ENCODE measurements around the gene GLIS1. TPM values are rescaled to one million over a fixed set of nuclear protein-coding genes. Genes with fewer than 3 reads are reported as not detected.

GLIS1 gene
- total RNA-seq, 1 experiment from 2014 or later, result not detected

DNA sequence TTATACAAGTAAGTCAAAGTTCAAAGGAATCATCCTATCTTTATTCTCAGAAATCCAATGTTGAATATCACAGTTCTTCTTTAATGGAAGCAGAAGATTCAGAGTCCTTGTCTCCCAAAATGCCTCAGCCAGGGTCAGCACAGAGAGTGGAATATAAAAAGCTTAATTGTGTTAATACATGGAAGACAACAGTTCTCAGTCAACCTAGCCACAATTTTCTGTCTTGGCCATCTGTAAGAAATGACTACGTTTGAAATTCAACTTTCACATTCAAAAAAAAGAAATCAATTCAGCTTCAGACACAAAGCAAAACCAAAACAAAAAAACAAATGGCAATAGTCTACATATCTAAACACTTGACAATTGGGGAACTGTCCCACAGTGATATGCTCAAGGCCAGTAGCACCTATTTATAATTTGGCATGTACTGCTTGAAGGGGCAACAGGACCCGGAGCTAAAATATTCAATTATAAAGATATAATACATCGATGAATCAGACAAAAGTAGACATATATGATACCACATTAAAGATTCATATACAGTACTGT, 27.3 kb upstream of the GLIS1 start:
- Histone ChIP-seq H2AFZ (no peak overlapping the region), H3K9me2 (ENCODE audit: insufficient read depth) (no peaks in the 10 kb centered on the region), H3K79me2 (ENCODE audit: low read depth) (no peaks in the 10 kb centered on the region), H3K9me3 (ENCODE audit: insufficient read depth, low read depth) (no peaks in the 10 kb centered on the region), H3F3A (ENCODE audit: insufficient read depth, low read depth) (no peaks in the 10 kb centered on the region), H3K36me3 (ENCODE audit: low read depth) (peaks cover 22% of the 10 kb centered on the region; the same call in 1 of the 2 replicates), H3K4me1 (replicated peaks; ENCODE audit: insufficient read depth) (no peaks in the 10 kb centered on the region), H3K27ac (no peak overlapping the region), H3K4me2 (no peak overlapping the region), H4K20me1 (ENCODE audit: insufficient read depth) (no peaks in the 10 kb centered on the region), H3K27me3 (ENCODE audit: insufficient read depth, low read depth) (no peaks in the 10 kb centered on the region), H3K4me3 (no peak overlapping the region)
- BruUV-seq (replicated peaks), result no TSS peak
- POLR2A ChIA-PET (ENCODE audit: unreplicated experiment), result no interaction called here
- TF ChIP-seq, protein P1, sequence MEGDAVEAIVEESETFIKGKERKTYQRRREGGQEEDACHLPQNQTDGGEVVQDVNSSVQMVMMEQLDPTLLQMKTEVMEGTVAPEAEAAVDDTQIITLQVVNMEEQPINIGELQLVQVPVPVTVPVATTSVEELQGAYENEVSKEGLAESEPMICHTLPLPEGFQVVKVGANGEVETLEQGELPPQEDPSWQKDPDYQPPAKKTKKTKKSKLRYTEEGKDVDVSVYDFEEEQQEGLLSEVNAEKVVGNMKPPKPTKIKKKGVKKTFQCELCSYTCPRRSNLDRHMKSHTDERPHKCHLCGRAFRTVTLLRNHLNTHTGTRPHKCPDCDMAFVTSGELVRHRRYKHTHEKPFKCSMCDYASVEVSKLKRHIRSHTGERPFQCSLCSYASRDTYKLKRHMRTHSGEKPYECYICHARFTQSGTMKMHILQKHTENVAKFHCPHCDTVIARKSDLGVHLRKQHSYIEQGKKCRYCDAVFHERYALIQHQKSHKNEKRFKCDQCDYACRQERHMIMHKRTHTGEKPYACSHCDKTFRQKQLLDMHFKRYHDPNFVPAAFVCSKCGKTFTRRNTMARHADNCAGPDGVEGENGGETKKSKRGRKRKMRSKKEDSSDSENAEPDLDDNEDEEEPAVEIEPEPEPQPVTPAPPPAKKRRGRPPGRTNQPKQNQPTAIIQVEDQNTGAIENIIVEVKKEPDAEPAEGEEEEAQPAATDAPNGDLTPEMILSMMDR (conservative IDR thresholded peaks at IDR 0.05), result no peak
- no peak for TF ChIP-seq EZH2 (IDR thresholded peaks at IDR 0.05; ENCODE audit: low read depth)
- no peak for DNase-seq
- CTCF ChIA-PET, result no interaction called here
- intact Hi-C loops (cut with micrococcal nuclease; ENCODE audit: unreplicated experiment), result no loop called here

DNA sequence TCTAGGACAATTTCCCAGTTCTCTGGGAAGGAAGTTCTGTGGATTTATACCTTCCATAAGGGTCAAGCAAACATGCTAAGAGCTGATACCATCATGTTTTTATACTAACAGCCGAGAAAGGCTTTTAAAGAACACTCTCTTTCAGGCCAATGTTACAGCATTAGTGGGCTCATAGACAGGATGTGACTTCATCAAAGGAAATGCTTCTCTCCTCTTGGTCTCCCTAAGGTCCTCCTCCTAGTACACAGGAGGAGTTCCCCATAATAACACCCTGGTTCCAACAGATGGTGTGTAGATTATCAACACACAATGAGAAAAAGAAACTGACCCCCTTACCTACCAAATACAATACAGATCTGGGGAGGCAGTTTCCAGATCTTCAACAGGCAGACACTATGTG, 26.7 kb upstream of the GLIS1 start:
- Histone ChIP-seq H3K4me1 (replicated peaks; ENCODE audit: insufficient read depth) (no peaks in the 10 kb centered on the region), H3K9me3 (ENCODE audit: insufficient read depth, low read depth) (no peaks in the 10 kb centered on the region), H2AFZ (no peak overlapping the region), H3K9me2 (ENCODE audit: insufficient read depth) (no peaks in the 10 kb centered on the region), H3F3A (ENCODE audit: insufficient read depth, low read depth) (no peaks in the 10 kb centered on the region), H3K4me3 (no peak overlapping the region), H3K79me2 (ENCODE audit: low read depth) (no peaks in the 10 kb centered on the region), H3K4me2 (no peak overlapping the region), H4K20me1 (ENCODE audit: insufficient read depth) (no peaks in the 10 kb centered on the region), H3K27ac (no peak overlapping the region), H3K27me3 (ENCODE audit: insufficient read depth, low read depth) (no peaks in the 10 kb centered on the region), H3K36me3 (ENCODE audit: low read depth) (peaks cover 16% of the 10 kb centered on the region; the same call in 1 of the 2 replicates)
- intact Hi-C loops (cut with micrococcal nuclease; ENCODE audit: unreplicated experiment), result no loop called here
- no peak for DNase-seq
- BruUV-seq (replicated peaks), result no TSS peak
- TF ChIP-seq, protein P1 (conservative IDR thresholded peaks at IDR 0.05), result no peak
- ChIA-PET POLR2A (ENCODE audit: unreplicated experiment) (no interaction called here), CTCF (no interaction called here)

DNA sequence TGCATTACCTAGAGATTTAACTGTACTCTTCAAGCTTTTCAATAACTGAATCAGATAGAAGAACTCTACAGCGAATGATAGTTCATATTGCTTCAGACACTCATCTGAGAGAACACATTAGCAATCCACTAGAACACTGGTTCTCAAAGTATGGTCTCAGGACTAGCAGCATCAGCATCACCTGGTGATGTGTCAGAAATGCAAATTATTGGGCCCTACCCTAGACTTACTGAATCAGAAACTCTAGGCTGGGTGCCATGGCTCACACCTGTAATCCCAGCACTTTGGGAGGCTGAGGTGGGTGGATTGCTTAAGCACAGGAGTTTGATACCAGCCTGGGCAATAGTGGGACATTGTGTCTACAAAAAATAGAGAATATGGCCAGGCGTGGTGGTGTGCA, 24.9 kb upstream of the GLIS1 start:
- no peak for DNase-seq
- peaks cover 9% of the 10 kb centered on the region; the same call in 1 of the 2 replicates for H3K36me3 ChIP-seq (ENCODE audit: low read depth)
- H3F3A ChIP-seq (ENCODE audit: insufficient read depth, low read depth), result no peaks in the 10 kb centered on the region
- H3K27me3 ChIP-seq (ENCODE audit: insufficient read depth, low read depth), result no peaks in the 10 kb centered on the region
- TF ChIP-seq, protein P1 (conservative IDR thresholded peaks at IDR 0.05), result no peak
- no peak for TF ChIP-seq EZH2 (IDR thresholded peaks at IDR 0.05; ENCODE audit: low read depth)
- no peaks in the 10 kb centered on the region for H3K9me3 ChIP-seq (ENCODE audit: insufficient read depth, low read depth)
- intact Hi-C loops (cut with micrococcal nuclease; ENCODE audit: unreplicated experiment), result no loop called here
- ChIA-PET POLR2A (ENCODE audit: unreplicated experiment) (no interaction called here), CTCF (no interaction called here)
- no peak overlapping the region for H3K4me3 ChIP-seq
- no peaks in the 10 kb centered on the region for H4K20me1 ChIP-seq (ENCODE audit: insufficient read depth)
- no peak overlapping the region for H3K4me2 ChIP-seq
- BruUV-seq (replicated peaks), result no TSS peak
- H3K9me2 ChIP-seq (ENCODE audit: insufficient read depth), result no peaks in the 10 kb centered on the region
- no peak overlapping the region for H2AFZ ChIP-seq
- no peaks in the 10 kb centered on the region for H3K79me2 ChIP-seq (ENCODE audit: low read depth)
- H3K27ac ChIP-seq, result no peak overlapping the region
- H3K4me1 ChIP-seq (replicated peaks; ENCODE audit: insufficient read depth), result no peaks in the 10 kb centered on the region

Measured in PC-9 (cell line).